Type B pancreatic cell (in vitro differentiated cells): ENCODE results near the gene TNRC6A. TPM values are rescaled to one million over a fixed set of nuclear protein-coding genes. Genes with fewer than 3 reads are reported as not detected.
A peak's percentile ranks its signal among the peaks of the same experiment; 100 is the strongest.

Experiments used
- DNase-seq: peaks from one replicate; pipeline ENCODE4 v3.0.0; 2021; ENCODE audit warnings: mixed read lengths; ENCODE audit not compliant: unreplicated experiment; ENCODE audit errors: extremely low spot score
- H3K27ac Mint-ChIP-seq: 2 replicates; pipeline ENCODE4 v1.8.0; 2021; ENCODE audit warnings: mild to moderate bottlenecking, mixed read lengths
- H3K27me3 Mint-ChIP-seq: 2 replicates; pipeline ENCODE4 v1.8.0; 2021; ENCODE audit warnings: mixed read lengths
- H3K36me3 Mint-ChIP-seq: 2 replicates; pipeline ENCODE4 v1.8.0; 2021; ENCODE audit warnings: mixed read lengths
- H3K4me1 Mint-ChIP-seq: one replicate; pipeline ENCODE4 v1.8.0; 2021; ENCODE audit warnings: mixed read lengths; ENCODE audit not compliant: unreplicated experiment
- H3K4me3 Mint-ChIP-seq: 2 replicates; pipeline ENCODE4 v1.8.0; 2021; ENCODE audit warnings: mild to moderate bottlenecking, mixed read lengths
- H3K9me3 Mint-ChIP-seq: 2 replicates; pipeline ENCODE4 v1.8.0; 2021; ENCODE audit warnings: mixed read lengths
- CTCF ChIP-seq: fragments of 200-600 bp; sonication (generic); conservative IDR thresholded peaks from 2 replicates; pipeline ENCODE4 v1.5.0; 2021; ENCODE audit warnings: antibody characterized with exemption, mild to moderate bottlenecking
- total RNA-seq: library from RNA; stranded (reverse); gene quantifications from 2 replicates; pipeline ENCODE4 v1.2.1, GENCODE V29; 2021; ENCODE audit warnings: low replicate concordance

Gene TNRC6A
- total RNA-seq, 1 donor from 2014 or later: 65.9 TPM

GRCh38 chr16:24819462-24820040 is 90.1 kb downstream of the TNRC6A start:
- no peaks in the 10 kb centered on the region for H3K27me3 Mint-ChIP-seq
- no peak for DNase-seq
- H3K9me3 Mint-ChIP-seq: no peaks in the 10 kb centered on the region
- H3K4me1 Mint-ChIP-seq: no peaks in the 10 kb centered on the region
- H3K4me3 Mint-ChIP-seq: no peak overlapping the region
- H3K27ac Mint-ChIP-seq: no peak overlapping the region
- TF ChIP-seq CTCF: no peak
- peaks cover 45% of the 10 kb centered on the region for H3K36me3 Mint-ChIP-seq

- no peak overlapping the region for H3K27ac Mint-ChIP-seq
- H3K4me3 Mint-ChIP-seq: no peak overlapping the region
- peaks cover 43% of the 10 kb centered on the region for H3K36me3 Mint-ChIP-seq
- H3K4me1 Mint-ChIP-seq: peaks cover 2% of the 10 kb centered on the region
- no peaks in the 10 kb centered on the region for H3K27me3 Mint-ChIP-seq
- DNase-seq: no peak
- H3K9me3 Mint-ChIP-seq: no peaks in the 10 kb centered on the region
- TF ChIP-seq CTCF: no peak
These were observed 91.1 kb downstream of the TNRC6A start for GRCh38 chr16:24820522-24820921.

- TF ChIP-seq CTCF: no peak
- no peaks in the 10 kb centered on the region for H3K27me3 Mint-ChIP-seq
- H3K4me3 Mint-ChIP-seq: no peak overlapping the region
- no peak for DNase-seq
- H3K9me3 Mint-ChIP-seq: no peaks in the 10 kb centered on the region
- peaks cover 47% of the 10 kb centered on the region for H3K36me3 Mint-ChIP-seq
- H3K27ac Mint-ChIP-seq: no peak overlapping the region
- peaks cover 5% of the 10 kb centered on the region for H3K4me1 Mint-ChIP-seq
These were observed 91.7 kb downstream of the TNRC6A start for GRCh38 chr16:24821129-24821528.

GRCh38 chr16:24822542-24822941 is 93.1 kb downstream of the TNRC6A start:
- Mint-ChIP-seq H3K9me3 (peaks cover 3% of the 10 kb centered on the region), H3K4me3 (no peak overlapping the region), H3K27ac (no peak overlapping the region), H3K27me3 (no peaks in the 10 kb centered on the region), H3K36me3 (peaks cover 53% of the 10 kb centered on the region), H3K4me1 (peaks cover 5% of the 10 kb centered on the region)
- no peak for TF ChIP-seq CTCF
- no peak for DNase-seq

GRCh38 chr16:24822974-24823373 is 93.5 kb downstream of the TNRC6A start:
- peaks cover 3% of the 10 kb centered on the region for H3K9me3 Mint-ChIP-seq
- H3K4me1 Mint-ChIP-seq: peaks cover 5% of the 10 kb centered on the region
- H3K27me3 Mint-ChIP-seq: no peaks in the 10 kb centered on the region
- DNase-seq: no peak
- H3K27ac Mint-ChIP-seq: no peak overlapping the region
- no peak for TF ChIP-seq CTCF
- H3K4me3 Mint-ChIP-seq: no peak overlapping the region
- peaks cover 50% of the 10 kb centered on the region for H3K36me3 Mint-ChIP-seq

- Mint-ChIP-seq H3K9me3 (peaks cover 3% of the 10 kb centered on the region), H3K36me3 (peaks cover 30% of the 10 kb centered on the region), H3K4me3 (no peak overlapping the region), H3K27ac (peak overlapping the region; percentile 14), H3K4me1 (peaks cover 5% of the 10 kb centered on the region), H3K27me3 (no peaks in the 10 kb centered on the region)
- TF ChIP-seq CTCF: no peak
- no peak for DNase-seq
These were observed 96.2 kb downstream of the TNRC6A start for GRCh38 chr16:24825696-24826095.
